Prostate gland (tissue), 2 donors: ENCODE measurements around the gene DNAJA2.

Experiments used
- POLR2A ChIP-seq: fragments of 450-650 bp; IDR thresholded peaks from one replicate; pipeline ENCODE4 v1.6.1; 2016; ENCODE audit warnings: antibody characterized with exemption, mild to moderate bottlenecking
- TF ChIP-seq, protein P1 (sequence below), 4 experiments: fragments of 200-600 bp in 2 of 4; fragments of 450-650 bp in 2 of 4; sonication (generic) in 2 of 4; IDR thresholded peaks; 1 replicate in 3 of 4; 2 replicates in 1 of 4; pipeline ENCODE4 v1.5.1; 2016 to 2019; ENCODE audit warnings: antibody characterized with exemption in 4 of 4, mild to moderate bottlenecking in 2 of 4, moderate library complexity in 2 of 4

DNA sequence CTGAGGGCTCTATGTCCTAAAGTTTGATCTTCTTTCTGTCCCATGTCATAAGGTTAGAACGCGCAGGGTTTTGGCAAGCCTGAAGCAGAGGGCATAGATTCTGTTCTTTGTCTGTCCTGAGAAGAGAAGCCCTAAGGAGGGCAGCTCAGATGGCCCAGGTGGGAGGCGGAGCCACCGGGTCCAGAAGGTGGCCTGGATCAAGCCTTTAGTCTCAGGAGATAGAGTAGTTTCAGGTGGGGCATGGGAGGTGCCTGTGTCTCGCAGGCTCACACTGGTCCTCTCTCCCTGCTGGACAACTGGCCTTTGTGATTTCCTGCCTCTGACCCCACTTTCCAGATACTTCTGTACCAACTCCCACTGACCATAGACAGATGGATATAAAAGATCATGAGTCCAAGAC is 44.2 kb upstream of the DNAJA2 start:
- TF ChIP-seq, protein P1, sequence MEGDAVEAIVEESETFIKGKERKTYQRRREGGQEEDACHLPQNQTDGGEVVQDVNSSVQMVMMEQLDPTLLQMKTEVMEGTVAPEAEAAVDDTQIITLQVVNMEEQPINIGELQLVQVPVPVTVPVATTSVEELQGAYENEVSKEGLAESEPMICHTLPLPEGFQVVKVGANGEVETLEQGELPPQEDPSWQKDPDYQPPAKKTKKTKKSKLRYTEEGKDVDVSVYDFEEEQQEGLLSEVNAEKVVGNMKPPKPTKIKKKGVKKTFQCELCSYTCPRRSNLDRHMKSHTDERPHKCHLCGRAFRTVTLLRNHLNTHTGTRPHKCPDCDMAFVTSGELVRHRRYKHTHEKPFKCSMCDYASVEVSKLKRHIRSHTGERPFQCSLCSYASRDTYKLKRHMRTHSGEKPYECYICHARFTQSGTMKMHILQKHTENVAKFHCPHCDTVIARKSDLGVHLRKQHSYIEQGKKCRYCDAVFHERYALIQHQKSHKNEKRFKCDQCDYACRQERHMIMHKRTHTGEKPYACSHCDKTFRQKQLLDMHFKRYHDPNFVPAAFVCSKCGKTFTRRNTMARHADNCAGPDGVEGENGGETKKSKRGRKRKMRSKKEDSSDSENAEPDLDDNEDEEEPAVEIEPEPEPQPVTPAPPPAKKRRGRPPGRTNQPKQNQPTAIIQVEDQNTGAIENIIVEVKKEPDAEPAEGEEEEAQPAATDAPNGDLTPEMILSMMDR (IDR thresholded peaks at IDR 0.05) = no peak
- no peak for TF ChIP-seq POLR2A
